PFSK-1 (cell line): ENCODE data around the gene VAV2.

Experiments used
- SIN3A ChIP-seq: IDR thresholded peaks from 2 replicates; pipeline ENCODE4 v1.6.1; 2012; ENCODE audit warnings: mild to moderate bottlenecking, low read length, moderate library complexity, borderline replicate concordance; ENCODE audit not compliant: insufficient read depth
- TAF1 ChIP-seq: IDR thresholded peaks from 2 replicates; pipeline ENCODE4 v1.6.1; 2012; ENCODE audit warnings: low read length, control low read depth, borderline replicate concordance; ENCODE audit not compliant: insufficient read depth

DNA sequence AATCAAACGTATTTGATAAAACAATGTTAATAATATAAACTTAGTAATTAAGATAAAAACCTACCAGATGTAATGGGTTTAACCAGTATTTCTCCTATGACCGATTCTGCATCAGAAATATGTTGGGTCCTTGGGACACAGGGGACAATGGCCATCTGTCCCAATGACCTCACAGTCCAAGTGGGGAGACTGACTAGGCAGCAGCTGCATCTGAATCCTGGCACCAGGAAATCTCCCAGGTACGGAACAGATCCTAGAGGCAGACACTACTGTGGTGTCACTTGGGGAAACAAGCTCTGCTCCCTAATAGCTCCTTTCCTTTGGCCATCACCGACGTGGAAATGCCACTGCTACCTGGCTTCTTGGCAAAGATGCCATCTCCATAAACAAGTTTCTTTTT, 172.2 kb downstream of the VAV2 start:
- TF ChIP-seq SIN3A = no peak
- no peak for TF ChIP-seq TAF1
